ENCODE results near the gene PLEKHM1.

DNA sequence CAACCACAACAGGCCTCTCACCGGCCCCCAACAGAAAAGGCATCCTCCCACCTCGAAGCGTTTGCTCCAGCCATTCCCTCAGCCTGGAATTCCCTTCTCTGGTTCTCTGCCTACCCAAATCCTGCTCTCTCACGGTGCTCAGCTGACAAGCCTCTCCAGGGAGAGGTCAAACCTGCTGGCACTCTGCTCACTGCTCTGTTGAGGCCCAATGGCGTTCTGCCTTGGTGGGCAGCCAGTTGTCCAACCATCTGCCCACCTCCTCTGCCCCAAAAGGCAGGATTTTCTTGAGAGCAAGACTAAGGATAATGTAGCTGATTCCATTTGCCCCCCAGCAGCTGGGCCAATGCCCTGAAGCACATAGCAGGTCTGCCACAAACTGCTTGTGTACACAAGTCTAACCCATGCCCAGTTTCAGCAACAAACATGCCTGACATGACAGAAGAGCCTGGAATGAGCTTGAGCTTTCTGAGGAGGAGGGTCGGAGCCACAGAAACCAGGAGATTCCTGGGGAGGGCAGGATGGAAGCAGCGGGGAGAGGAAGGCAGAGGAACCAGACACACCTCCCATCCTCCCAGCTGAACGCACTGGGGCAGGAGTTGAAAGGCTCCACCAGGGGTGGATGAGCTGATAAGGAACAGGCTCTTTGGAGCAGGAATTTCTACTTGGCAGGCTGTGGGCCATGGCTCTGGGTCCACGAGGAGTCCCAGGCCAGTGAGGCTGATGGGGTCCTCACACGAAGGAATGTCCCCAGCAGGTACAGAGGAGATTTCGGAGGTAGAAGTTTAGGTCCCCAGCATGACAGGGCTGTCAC lies 81.7 kb downstream of the PLEKHM1 start:
- no peak for TF ChIP-seq CTCF (IDR thresholded peaks at IDR 0.05; ENCODE audit: low read depth, low read length)
- TF ChIP-seq MYC (IDR thresholded peaks at IDR 0.05; ENCODE audit: low read depth, low read length), result no peak
- no peak for TF ChIP-seq POLR2A (IDR thresholded peaks at IDR 0.05; ENCODE audit: extremely low read depth, insufficient read length)
